GM19452 (cell line): ENCODE measurements around the gene GRM7.

Experiments used
- ATAC-seq: cut with Tn5 transposase; IDR thresholded peaks from one replicate; pipeline ENCODE4 v1.9.1; 2021; ENCODE audit not compliant: unreplicated experiment

Gene GRM7

DNA sequence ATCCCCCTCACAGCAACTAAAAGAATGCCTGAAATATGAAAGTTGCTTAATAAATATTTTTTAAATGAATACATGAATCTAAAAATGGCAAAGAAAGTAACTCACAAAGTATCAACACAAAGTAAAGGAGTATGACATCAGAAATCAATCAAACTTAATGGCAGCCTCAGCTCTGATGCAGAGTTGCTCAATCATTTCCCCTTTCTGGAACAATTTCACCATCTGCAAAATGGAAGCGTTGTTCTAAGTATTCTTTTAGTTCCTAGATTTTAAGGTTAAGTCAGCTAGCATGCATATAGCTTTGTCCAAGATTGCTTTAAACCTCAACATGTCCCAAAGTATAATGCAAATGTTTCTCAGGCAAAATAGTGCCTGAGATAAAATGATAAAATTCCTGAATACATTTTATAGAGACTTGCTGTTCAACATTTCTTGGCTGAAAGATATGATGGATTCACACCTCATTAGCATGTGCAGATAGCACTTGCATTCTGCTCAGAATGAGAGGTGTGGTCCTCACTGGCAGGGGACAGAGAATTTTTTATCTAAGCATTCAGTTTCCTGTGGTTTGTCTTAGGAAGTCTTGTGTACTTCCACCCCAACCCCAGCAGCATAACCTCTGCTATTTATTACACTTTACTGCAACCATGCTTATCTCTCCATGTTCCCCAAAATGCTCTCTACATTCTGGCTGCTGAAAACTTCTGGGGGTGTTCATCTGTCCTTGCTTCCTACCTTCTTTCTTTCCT is 429.3 kb downstream of the GRM7 start:
- no peak for ATAC-seq

DNA sequence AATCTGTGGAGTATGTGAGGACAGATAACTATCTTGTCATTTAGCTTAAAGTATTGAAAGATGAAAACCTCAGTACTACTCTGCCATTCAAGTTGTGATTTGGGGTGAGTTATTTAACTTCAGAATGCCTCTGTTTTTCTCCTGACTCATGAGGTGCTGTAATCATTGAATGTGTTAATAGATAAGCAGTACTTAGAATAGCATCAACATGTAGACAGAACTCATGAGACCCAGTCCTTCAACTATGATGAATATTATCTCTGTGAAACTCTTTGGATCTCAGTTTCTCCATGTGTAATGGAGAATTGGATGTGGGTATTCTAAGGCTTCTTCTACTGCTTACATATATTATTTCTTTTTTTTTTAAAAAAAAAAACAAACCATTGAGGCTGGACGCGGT is 431.4 kb downstream of the GRM7 start:
- no peak for ATAC-seq

DNA sequence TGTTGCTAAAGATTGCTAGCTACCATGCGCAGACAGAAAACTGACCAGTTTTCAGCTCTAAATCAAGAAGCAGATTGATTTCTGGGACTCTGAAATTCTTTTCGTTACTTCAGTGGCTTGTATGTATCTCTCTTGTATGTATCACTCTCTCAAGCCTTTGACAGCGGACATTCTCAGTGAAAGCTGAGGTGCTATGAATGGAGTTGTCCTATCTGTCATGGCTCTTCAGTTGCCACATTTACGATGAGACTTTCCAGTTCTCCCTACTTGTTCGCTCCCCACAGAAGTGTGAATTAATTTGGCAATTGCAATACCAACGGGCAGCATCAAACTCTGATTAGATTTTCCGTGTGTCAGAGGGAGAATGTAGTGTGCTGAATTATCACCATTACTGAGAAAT is 432.4 kb downstream of the GRM7 start:
- no peak for ATAC-seq

DNA sequence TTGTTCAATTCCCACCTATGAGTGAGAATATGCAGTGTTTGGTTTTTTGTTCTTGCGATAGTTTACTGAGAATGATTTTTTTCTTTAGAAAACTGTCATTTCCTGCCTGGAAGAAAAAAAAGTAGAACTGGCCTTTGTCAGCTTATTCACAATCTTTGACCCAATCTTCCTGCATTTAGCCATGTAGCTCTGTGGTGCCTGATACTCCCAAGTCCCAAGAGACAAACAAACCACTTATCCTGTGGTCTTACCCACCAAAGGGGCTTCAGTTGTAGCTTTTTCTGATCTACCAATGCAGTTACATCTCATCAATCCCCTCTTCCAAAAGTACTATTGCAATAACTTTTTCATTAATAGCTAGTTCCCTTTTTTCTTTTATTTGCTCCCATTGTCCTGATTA is 444.6 kb downstream of the GRM7 start:
- ATAC-seq: no peak

DNA sequence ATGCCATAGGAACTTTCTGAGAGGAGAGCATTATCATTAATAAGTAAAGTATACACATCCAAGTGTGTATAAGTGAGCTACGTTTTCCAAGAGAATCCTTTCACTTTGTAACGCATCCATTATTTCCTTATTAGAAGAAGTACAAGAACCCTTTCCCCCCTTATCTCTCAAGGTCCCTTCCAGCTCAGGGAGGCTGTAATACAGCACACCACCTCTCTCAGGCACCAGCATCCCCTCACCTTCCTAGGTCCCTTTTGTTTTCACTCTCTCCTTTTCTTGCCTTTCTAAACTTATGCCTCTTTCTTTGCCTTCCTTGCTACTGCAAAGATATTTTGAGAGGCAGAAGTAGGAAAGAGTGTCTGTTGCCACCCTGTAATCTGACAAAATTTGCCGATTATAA is 446.0 kb downstream of the GRM7 start:
- no peak for ATAC-seq

DNA sequence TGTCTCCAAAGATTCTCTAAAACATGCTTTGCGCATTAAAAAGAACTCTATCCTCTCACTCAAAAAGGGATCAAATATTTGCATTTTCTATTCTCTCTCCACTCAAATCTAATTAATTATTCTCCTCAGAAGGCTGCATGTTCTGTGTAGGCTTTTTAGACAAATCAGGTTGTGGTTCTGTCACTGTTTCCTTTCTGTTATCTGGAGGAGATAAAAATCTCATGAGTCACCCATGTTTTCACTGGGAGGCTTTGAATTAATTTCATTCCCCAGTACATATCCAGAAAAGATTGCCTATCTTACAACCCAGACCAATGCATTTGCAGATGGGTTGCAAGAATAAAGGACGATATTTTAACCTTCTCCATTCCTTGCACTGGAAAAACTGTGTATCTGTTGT is 446.5 kb downstream of the GRM7 start:
- ATAC-seq: no peak

DNA sequence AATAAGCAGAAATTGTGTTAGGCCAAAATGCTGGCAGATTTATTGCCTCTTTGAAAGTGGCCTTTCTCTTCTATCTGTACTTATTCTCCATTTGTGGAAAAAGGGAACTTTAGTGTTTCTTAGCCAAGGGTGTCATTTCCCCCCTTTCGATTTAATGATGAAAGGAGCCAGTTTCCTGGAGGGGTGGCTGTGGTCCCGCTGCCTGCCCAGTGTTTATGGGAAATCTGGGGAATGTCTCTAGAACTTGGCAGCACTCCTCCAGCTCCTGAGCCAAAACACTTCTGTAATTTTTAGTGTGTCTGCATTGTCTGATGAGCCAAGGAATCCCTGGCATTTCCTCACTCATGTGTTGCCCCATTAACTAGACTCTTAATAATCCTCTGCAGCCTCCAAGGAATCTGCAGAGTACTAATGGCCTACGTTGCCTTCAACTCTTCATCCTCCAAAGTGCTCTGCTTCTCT is 448.8 kb downstream of the GRM7 start:
- ATAC-seq: no peak

DNA sequence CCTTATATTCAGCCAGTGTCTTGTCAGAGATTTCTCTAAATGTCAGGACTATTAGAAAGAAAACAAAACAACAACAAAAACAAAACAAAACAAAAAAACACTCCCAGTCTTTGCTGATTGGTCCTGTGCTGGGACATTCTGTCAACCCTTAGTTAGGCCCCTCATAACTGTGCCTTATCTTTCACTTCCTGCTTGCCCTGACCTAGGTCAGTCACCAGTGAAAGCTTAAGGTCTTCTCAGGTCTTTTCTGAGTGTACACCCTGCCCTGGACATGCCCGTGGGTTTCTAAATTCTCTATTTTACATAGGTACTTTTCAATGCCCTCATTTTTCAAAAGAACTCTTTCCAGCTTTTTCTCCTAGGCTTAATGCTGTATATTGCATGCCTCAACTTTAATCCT is 454.1 kb downstream of the GRM7 start:
- no peak for ATAC-seq

DNA sequence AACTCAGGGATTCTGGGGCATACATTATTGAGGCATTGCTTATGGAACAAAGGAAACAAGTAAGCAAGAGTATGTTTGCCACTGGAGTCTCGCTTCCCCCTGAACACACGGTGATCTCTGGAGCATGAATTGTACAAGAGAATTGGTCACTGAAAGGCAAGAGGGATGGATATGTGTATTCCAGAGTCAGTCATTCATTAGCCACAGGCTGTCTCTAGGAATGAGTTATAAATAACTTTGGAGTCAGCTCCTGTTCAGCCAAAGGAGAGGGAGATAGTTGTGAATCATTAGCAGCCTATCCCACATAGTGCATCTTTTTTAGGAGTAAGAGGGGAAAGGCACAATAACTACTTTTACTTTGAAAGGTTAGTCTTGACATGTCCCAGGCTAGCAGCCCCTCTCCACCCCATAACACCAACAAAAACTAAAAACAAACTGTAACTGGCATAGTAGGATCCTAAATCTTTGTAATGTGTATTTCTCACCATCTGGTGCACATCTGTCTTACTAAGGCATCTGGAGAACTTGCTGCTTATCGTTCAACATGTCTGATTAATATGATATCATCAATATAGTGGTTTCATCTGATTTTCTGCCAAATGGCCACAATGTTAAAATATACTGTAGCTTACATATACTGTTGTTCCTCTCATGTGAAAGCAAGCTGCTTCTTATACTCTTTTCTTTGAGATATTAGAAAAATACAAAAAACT is 462.2 kb downstream of the GRM7 start:
- ATAC-seq: no peak

DNA sequence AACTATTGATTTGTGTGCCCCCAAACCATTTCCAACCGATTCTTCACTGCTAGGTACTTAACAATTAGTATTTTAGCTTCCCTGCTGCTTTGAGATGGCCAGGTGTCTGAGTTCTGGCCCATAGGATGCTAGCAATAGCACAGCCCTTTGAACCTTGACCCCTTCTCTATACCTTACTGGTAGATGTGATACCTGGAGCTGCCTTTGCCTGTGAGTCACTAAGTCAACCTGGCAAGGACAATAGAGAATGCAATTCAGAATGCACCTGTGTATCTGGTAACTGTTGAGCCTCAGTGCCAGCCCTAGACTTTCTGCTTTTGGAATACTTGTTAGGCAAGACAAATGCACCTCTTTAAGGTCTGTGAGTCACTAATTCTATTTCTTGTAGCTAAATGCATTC is 467.4 kb downstream of the GRM7 start:
- no peak for ATAC-seq

DNA sequence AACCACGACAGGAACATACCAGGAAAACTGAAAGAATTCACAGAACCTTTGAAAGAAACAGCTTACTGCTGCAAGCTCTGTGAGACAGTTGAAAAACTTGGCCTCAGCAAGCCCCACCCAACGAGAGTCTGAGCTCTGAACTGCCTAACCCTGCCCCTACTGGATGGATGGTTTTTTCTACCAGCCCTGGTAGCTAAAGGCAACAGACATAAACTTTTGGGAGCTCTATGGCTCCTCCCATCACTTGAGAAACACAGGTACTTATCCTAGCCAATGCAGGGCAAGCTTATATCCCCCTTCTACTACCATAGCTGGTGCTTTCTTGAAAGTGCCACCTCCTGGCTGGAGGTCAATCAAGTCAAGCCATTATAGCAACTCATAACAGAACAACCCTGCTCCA is 471.8 kb downstream of the GRM7 start:
- ATAC-seq: no peak

DNA sequence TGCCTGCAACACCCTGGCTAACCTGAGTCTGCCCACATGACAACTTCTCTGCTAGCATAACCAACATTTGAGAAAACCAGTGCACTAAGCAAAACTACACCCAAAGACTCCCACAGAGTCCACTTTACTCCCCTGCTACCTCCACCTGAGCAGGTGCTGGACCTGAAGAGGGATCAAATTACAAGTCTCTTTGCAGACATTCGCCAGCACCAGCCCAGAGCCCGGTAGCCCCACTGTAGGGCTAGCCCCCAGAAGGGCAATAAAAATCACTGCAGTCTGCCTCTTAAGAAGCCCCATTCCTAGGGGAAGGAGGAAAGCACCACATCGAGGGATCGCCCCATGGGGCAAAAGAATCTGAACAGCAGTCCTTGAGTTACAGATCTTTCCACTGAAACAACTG is 472.2 kb downstream of the GRM7 start:
- no peak for ATAC-seq

DNA sequence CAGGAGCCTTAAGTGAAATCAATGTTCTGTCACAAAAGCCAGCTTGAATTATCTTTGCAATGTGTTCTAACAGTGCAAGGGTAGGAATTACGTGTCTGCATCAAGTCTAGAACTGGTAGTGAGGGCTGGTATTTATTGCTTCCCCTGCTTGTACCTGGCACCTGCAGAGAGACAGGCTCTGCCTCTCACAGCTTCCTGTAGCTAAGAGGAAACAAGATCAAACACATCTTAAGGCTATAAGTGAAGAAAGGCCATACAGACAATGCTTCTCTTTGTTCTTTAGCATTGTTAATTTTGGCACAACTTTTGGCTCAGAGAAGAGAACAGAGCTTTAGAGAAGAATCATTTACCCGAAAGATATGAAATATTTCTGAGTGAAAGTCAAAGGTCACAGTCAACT is 479.9 kb downstream of the GRM7 start:
- ATAC-seq: no peak

DNA sequence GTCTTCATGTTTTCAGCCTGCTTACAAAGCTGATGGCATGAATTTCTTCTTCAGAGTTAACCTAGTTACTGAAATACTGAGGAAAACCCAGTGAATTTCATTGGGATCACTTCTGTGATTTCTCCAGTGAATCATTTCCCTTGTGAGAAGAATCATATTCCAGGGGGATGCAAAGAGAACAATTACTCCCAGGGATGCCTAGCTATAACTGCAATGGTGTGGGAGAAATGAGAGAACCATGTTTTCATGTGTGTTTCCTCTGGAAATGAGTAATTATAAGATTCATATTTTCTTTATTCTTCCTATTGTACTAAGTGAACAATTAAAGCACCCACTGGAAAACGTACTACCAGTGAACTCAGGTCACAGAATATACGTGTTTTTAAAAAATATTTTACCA is 485.4 kb downstream of the GRM7 start:
- ATAC-seq: no peak

DNA sequence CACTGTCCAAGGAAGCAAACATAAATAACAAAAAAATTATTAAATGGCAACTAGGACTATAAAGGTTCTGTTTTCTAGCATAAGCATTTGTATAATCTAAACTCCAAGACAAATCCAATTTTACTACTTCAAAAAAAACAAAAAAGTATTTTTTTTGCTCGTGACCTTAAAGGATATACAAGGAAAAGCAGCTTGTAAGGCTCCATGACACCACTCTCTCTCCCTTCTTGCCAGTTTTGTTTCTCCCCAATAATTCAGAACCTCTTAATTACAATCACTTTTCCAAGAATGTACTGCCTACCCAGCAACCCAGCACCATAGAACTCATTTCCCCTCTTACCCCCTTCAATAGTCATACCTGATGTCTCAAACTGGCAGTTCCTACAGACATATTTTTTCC is 496.2 kb downstream of the GRM7 start:
- ATAC-seq: no peak

DNA sequence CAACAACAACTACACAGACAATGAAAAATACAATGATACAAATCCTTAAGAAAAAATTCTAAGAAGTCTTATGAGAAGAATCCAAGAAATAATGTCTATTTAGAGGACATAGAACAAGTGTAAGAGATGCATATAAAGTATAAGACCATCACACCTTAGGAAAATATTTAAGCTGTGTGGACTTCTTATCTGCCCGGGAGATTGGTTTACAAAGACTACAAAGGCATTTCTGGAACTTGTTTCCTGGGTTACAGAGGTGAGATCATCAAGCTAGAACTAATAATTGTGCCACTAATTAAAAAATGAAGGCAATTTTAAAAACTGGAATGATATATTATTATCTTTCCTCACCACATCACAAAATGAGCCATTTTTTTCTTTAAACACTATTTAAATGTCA is 507.1 kb downstream of the GRM7 start:
- ATAC-seq: no peak

DNA sequence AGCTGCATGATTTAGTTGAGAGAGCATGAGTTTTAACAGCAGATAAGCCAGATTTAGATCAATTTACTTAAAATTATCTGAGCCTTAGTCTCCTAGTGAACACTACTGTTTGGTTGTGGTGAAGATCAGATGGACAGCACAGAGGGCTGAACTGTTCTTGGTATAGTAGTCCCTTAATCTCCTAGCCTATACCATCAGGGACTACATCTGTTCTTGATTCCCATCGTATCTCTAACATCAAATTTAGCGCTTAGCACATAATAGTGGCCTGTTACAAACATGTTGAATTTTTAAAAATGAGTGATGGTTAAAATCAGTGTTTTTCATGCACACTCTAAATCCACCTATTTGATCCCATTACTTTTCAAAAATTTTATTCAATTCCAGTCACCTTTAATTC is 507.7 kb downstream of the GRM7 start:
- no peak for ATAC-seq

DNA sequence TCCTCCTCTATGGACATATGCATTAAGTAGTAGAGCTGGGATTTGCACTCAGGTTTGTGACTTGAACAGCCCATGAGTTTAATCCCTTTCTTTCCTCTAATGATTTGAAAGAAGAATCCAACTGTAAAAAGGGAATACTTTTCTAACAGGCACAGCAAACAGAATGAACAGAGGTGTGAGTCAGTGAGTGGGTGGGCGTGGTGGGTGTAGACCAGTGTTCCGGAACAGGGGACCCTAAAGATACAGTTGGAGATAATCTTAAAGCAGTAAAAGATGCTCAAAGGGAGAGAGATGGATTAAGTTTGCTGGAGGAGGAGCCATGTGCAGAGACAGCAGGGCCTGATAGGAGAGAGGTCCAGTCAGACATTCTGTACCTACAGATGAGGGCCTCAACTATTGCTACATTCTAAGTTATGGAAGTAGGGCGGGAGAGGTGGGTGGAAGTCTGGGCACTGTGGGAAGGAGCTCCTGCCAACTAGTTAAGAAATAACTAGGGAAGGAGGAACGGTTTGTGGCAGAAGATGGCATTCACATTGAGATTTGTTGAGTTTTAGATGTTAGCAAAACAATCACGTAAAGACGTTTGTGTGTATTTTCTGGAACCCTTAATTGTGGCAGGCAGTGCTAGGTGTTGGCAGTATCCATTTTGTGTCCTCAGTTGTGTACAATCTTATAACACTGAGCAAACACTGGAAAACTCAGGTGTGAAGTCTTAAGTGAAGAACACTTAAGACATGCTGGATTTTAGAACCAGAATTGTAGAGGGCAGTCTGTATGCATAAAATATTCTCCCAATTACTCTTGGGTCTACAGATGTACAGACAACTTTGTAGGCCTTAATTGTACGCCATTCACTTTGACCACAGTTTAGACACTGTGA is 511.0 kb downstream of the GRM7 start:
- ATAC-seq: no peak

DNA sequence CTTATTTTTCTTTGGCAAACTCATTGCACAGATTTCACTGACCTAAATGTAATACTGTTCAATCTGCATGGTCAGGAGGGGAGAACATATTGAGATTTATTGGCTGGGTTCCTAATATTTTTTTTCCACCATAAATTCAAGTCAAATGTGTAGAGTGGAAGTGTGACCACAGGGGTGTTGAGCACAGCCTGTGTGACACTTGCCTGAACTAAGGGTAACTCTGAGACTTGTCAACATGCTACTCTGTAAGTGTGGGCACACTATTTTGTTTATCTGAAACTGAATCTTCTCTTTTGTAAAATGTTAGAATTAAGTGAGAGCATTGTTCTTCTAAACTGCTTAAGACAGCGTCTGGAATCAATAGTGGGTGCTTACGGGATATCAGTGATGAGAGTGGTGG is 516.2 kb downstream of the GRM7 start:
- no peak for ATAC-seq

DNA sequence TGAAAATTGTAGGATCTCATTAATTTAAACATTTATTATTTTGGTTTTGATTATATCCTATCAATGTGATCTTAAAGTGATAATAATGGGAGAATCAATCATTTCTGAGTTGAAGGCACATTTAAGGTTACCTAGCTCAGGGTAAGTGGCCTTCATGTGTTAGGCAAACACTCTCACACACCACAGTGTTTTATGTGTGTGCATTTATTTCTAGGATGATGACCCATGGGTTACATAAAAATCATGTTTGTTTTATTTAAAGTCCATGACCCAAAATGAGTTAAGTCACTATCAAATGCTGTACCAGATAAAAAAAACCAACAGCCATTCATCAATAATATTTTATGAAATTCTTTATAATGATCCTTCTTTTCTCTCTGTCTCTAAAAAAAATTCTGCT is 520.8 kb downstream of the GRM7 start:
- ATAC-seq: no peak

DNA sequence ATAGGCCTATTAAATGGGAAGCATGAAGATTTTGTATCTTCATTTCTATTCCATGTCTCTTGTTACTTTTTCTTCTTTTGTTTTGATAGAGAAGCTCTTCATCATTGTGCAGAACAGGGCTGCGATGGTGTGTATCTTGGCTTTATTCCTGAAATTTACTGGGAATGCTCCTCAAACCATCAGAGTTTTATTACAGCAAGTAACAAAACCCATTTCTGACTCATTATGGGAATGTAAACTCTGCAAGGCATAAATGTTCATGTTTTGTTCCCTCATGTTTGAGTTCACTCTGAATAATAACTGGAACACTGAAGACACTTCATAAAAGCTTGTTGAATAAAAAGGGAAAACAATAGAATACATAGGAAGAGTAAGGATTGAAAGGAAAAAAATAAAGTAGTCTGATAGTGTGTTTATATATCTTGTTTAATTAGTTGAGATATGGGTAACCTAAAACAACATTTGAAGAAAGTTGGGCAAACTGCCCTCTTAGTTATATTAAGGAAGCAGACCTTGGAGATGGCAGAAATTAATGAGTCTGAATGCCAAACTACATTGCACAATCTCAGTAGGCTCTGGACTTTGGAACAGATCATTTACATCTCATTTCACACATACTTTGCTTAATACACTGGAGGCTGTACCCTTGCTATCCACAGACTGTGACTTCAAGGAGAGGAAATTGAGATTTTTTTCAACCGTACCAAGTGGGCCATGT is 521.5 kb downstream of the GRM7 start:
- ATAC-seq: no peak
